GM21786 (cell line): Measurements from ENCODE around the gene ERAS.
"Not testable (repeated sequence)": the region's sequence is repeated elsewhere in the genome, so short reads cannot be mapped to it uniquely, and the experiment has no call there.

ENCODE experiments used
- ATAC-seq: cut with Tn5 transposase; IDR thresholded peaks from one replicate; pipeline ENCODE4 v1.9.1; 2021; ENCODE audit not compliant: unreplicated experiment

The ERAS gene

DNA sequence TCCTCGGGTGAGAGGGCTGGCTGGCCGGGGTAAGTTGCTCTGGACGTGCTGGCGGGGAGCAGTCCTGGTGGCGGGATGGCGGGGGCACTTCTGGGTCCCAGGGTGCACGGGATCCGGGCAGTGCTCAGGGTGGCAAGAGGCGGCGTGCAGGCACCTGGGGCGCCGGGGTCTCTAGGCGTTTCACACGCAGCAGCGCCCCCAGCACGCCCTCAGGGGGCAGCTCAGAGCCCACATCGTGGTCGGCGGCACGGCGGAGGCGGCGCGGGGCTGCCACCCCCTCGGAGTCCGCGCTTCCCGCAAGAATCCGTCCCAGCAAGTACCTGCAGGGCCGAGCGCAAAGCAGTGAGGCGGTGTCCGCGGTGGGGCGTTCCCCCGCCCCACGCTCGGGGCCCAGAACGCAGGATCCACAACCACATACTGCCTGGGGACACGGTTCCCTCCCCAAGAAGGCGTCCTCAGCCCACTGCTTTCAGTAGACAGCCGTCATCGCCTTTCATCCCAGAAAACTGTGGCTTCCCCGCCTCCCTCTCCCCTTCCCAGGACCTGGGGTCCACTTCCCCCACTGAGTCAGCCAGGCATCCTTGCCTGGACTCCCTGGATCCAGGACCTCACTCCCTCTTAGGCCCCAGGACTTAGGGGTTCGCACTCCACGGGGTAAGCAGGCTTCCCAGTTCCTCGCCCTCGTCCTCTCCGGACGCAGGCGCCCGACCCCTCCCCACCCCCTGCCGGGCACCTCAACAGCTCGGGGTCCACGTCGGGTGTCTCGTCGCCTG lies 5.0 kb downstream of the ERAS start:
- ATAC-seq: no peak

DNA sequence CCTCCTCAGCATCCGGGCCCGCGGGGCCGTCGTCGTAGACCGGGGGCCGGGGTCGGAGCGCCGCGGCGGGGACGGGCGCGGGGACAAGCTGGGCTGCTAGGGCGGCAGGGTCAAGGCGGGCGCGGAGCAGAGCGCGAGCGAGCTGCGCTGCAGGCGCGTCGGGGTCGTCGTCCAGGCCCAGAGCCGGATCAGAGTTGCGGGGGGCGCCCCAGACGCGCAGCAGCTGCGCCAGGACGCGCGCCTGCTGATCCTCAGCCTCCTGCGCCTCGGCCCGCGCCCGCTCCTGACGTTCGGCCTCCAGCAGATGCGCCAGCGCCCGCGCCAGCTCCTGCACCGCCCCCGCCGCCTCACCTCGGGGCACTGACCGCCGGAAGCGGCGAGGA lies 5.6 kb downstream of the ERAS start:
- ATAC-seq: no peak

DNA sequence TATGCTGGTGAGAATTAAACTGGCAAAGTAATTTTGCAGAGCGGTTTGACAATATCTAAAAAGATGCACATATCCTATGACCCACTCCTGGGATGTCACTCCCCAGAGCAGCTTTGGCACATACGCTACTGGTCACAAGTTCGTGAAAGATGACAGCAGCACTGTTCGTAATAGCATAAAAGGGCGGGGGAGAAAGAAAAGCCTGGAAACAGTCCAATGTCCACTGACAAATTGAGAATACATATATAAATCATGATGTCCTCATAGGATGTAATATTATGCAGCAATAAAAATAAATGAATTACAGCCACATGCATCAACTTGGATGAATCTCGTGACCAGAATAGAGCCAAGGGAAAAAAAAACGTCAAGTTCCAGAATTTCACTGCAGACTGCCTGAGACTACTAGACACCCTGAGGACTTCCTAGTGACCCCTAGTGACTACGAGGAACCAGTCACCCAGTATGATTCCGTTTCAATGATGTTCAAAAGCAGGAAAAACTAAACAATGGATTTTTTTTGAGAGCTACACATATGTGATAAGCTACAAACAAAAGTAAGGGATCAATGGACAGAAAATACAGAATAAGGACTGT lies 7.3 kb downstream of the ERAS start:
- ATAC-seq: no peak

DNA sequence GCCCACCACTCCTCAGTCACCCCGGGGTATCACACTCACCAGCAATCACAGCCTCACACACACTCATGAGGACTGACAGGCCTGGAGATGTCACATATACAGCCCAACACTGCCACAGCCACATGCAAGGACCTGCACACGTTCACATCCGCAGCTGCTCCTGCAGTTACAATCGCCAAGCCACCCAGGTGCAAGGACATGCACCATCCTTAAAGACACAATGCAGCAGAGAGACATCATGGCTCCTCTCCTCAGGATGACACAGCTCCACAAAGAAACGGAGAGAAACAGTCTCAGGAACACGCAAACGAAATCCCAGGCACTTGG lies 8.0 kb downstream of the ERAS start:
- ATAC-seq: no peak

DNA sequence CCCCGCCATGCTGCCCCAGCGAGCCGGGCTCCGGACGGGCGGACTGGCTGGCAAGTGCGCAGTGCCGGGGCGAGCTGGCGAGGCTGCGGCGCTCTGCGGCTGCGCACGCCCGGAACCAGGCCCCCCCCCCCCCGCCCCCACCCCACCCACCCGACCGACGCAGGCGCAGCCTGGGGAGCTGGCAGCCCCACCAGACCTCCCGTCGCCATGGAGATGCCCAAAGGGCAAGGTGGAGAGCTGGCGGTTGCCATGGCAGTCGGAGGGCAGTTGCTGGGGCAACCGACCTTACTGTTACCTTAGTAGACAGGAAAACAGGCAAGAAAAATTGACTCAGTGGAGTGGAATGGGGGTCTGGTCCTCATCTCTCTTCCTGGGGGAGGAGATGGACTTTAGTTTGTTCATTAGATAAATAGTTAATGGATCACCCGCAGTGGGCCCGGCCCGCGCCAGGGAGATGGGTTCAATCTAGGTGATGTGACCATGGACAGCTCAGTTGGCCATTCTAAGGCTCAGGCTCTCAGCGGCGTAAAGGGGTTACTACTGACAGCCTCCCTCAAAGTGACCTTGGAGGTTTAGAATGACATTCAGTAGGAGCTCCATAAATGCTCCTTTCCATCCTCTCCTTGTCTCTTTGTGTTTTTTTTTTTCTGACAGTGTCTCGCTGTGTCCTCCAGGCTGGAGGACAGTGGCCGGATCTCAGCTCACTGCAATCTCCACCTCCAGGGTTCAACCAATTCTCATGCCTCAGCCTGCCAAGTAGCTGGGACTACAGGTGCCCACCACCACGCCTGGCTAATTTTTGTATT lies 9.4 kb downstream of the ERAS start, which contains the start of gene PCSK1N:
Gene PCSK1N (minus strand): TSS at position 87 of the 806 bp plus-strand sequence. CDS start 78 bp downstream, at position 9.
- ATAC-seq: no peak

DNA sequence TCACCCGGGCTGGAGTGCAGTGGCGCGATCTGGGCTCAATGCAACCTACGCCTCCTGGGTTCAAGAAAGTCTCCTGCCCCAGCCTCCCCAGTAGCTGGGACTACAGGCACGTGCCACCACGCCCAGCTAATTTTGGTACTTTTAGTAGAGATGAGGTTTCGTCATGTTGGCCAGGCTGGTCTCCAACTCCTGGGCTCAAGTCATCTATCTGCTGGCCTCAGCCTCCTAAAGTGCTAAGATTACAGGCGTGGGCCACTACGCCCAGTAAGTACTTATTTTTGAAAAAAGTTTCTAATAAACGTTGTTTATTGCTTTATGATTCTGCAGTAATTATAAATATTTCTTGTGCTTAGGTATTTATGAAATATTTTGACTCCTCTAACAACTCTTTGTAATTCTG lies 13.4 kb downstream of the ERAS start:
- ATAC-seq: no peak

DNA sequence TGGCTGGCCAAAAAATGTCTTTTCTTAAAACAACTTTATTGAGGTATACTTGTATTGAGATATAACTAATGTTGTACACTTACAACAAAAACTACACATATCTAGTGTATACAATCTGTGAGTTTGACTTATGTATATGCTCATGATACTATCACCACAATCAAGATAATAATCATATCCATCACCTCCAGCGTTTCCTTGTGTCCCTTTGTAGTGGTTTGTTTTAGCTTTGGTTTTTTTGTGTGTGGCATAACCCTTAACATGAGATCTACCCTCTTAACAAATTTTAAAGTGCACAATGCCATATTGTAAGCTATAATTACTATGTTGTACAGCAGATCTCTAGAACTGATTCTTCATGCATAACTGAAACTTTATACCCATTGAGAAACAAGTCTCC lies 22.5 kb downstream of the ERAS start:
- ATAC-seq: no peak

DNA sequence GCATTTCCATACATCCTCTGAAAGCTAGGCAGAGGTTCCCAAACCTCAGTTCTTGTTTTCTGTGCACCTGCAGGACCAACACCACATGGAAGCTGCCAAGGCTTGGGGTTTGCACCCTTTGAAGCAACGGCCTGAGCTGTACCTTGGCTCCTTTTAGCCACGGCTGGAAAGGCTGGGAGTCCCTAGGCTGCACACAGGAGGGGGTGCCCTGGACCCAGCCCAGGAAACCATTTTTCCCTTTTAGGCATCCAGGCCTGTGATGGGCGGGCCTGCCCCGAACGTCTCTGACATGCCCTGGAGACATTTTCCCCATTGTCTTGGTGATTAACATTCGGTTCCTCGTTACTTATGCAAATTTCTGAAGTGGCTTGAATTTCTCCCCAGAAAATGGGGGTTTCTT lies 26.5 kb downstream of the ERAS start:
- ATAC-seq: no peak

DNA sequence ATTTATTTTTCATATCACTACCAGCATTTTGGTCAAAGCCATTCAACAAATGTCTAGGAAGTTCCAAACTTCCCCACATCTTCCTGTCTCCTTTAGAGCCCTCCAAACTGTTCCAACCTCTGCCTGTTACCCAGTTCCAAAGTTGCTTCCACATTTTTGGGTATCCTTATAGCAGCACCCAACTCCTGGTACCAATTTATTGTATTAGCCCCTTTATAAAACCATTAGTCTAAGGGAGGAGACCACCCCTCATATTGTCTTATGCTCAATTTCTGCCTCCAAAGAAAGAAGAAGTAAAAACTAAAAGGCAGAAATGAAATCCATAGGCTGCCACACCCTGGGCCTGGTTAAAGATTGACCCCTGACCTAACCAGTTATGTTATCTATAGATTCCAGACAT lies 27.2 kb downstream of the ERAS start:
- ATAC-seq: not testable (repeated sequence)

DNA sequence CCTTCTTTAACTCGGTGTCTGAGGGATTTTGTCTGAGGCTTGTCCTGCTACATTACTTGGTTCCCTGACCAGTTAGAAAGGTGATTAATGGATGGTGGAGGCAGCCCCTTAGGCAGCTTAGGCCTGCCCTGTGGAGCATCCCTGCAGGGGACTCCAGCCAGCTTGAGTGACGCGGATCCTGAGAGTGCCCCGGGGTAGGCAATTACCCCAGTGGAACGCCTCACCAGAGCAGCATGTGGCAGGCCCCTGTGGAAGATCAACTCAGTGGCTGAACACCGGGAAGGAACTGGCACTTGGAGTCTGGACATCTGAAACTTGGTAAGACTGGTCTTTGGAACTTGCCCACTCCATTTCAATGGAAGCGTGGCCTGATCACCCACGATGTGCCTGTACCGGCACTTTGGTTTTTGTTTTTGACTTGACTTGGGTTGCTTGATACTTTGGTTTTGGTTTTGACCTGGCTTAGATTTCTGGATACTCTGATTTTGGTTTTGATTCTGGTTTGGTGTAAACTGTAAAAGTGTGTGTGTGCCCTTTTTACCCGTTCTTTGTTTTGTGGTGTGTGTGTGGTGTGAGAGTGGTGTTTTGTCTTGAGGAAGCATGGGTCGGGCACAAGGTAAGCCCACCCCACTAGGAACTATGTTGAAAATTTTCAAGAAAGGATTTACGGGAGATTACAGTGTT lies 27.9 kb downstream of the ERAS start:
- not testable (repeated sequence) for ATAC-seq

DNA sequence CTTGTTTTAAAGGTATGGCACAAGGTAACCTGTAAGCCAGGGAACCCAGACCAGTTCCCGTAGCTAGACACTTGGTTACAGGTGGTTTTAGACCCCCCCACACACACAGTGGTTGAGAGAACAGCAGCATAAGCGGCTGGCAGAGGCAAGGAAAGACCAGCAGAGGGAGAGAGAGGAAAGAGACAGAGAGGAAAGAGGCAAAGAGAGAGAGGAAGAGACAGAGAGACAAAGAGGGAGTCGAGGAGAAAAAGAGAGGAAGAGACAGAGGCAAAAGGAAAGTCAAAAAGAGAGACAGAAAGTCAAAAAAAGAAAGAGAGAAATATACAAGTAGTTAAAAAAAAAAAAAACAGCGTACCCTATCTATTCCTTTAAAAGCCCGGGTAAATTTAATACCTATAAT lies 28.6 kb downstream of the ERAS start:
- no peak for ATAC-seq

DNA sequence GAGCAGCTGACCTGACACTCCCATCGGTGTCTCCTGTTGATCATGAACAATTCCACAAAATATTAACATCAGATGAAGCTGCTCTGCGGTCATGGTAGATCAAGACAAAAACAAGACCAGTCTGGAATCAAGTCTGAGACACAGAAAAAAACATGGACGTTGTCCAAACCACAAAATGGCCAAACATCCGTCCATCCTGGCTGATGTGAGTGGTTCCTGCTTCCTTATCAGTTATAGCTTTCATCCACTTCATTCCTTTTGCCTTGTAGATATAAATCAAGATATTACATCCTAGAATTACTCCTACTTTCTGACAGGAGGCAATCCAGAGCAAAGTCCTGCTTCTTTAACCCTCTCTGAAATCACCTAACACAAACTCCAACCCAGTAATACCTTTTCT lies 37.9 kb downstream of the ERAS start:
- ATAC-seq: no peak

DNA sequence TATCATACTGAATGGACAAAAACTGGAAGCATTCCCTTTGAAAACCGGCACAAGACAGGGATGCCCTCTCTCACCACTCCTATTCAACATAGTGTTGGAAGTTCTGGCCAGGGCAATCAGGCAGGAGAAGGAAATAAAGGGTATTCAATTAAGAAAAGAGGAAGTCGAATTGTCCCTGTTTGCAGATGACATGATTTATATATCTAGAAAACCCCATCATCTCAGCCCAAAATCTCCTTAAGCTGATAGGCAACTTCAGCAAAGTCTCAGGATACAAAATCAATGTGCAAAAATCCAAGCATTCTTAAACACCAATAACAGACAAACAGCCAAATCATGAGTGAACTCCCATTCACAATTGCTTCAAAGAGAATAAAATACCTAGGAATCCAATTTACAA lies 45.7 kb downstream of the ERAS start:
- ATAC-seq: not testable (repeated sequence)

DNA sequence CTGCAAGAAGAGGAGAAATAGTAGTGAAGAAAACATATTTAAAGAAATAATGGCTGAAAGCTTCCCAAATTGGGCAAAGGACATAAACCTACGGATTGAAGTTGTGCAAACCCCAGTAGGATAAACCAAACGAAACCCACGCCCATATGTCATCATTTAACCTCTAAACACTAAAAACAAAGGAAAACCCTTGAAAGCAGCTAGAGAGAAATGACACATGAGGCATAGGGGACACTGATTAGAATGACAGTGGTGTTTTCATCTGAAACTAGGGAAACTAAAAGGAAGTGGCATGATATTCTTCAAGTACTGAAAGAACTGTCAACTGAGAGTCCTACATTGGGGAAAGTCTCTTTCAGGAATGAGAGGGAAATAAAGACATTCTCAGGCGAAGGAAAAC lies 50.6 kb downstream of the ERAS start:
- not testable (repeated sequence) for ATAC-seq
